ENCODE measurements around the gene DSC1.

DNA sequence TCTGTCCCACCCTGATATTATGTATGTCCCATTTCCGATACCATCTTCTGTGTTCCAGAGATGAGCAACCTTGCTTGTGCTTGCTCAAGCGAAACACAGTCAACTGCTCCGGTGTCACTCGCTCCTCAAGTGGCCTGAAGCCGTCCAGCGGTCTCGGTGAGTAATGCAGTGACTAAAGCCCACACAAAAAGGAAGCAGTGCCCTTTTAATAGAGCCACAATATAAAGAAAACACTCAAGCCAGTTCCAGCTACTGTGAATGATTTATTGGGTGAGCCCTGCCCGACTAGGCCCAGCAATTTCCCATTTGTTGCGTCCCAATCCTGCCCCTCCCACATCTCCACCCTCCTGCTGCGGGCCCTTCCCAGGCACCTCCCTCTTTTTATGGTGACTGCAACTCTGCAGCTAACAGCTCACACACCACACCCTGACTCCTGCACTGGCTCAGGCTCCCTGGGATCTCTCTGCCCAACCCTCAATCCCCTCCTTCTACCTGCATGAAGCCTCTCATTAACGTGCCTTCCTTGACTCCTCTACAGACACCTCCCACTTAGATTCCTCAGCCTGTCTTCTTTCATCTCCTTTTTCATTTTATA, 44.2 kb upstream of the DSC1 start:
- TF ChIP-seq, protein P1, sequence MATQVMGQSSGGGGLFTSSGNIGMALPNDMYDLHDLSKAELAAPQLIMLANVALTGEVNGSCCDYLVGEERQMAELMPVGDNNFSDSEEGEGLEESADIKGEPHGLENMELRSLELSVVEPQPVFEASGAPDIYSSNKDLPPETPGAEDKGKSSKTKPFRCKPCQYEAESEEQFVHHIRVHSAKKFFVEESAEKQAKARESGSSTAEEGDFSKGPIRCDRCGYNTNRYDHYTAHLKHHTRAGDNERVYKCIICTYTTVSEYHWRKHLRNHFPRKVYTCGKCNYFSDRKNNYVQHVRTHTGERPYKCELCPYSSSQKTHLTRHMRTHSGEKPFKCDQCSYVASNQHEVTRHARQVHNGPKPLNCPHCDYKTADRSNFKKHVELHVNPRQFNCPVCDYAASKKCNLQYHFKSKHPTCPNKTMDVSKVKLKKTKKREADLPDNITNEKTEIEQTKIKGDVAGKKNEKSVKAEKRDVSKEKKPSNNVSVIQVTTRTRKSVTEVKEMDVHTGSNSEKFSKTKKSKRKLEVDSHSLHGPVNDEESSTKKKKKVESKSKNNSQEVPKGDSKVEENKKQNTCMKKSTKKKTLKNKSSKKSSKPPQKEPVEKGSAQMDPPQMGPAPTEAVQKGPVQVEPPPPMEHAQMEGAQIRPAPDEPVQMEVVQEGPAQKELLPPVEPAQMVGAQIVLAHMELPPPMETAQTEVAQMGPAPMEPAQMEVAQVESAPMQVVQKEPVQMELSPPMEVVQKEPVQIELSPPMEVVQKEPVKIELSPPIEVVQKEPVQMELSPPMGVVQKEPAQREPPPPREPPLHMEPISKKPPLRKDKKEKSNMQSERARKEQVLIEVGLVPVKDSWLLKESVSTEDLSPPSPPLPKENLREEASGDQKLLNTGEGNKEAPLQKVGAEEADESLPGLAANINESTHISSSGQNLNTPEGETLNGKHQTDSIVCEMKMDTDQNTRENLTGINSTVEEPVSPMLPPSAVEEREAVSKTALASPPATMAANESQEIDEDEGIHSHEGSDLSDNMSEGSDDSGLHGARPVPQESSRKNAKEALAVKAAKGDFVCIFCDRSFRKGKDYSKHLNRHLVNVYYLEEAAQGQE (IDR thresholded peaks at IDR 0.05; ENCODE audit: low read depth), result no peak
- TF ChIP-seq EGR1 (IDR thresholded peaks at IDR 0.05), result no peak
- no peak; the same call in 1 of the 2 replicates for TF ChIP-seq YY1 (IDR thresholded peaks at IDR 0.05; ENCODE audit: low read depth)
- peak; percentile 49 for TF ChIP-seq RAD21 (IDR thresholded peaks at IDR 0.05; ENCODE audit: low read depth)
- peak; percentile 2 for TF ChIP-seq EP300 (IDR thresholded peaks at IDR 0.05; ENCODE audit: borderline replicate concordance)
- peak; percentile 44; the same call in 1 of the 2 replicates for TF ChIP-seq NFIC (IDR thresholded peaks at IDR 0.05)
- TF ChIP-seq TAF1 (IDR thresholded peaks at IDR 0.05; ENCODE audit: low read depth), result no peak
